HepG2 (cell line): ENCODE measurements around the gene STK40. TPM values are rescaled to one million over a fixed set of nuclear protein-coding genes. Genes with fewer than 3 reads are reported as not detected.
A peak's percentile ranks its signal among the peaks of the same experiment; 100 is the strongest.

Experiments used
- DNMT1 ChIP-seq: sonication (generic); formaldehyde crosslinking; IDR thresholded peaks from 2 replicates; pipeline ENCODE4 v1.5.1; 2020; ENCODE audit warnings: mild to moderate bottlenecking, missing genetic modification reagents
- ETS1 ChIP-seq: sonication (generic); formaldehyde crosslinking; IDR thresholded peaks from 2 replicates; pipeline ENCODE4 v1.4.0; 2020; ENCODE audit warnings: missing genetic modification reagents
- FOXK1 ChIP-seq: sonication (generic); formaldehyde crosslinking; IDR thresholded peaks from 2 replicates; pipeline ENCODE4 v1.4.0; 2020; ENCODE audit warnings: low read depth, missing genetic modification reagents, borderline replicate concordance
- FOXP4 ChIP-seq: sonication (generic); formaldehyde crosslinking; IDR thresholded peaks from 2 replicates; pipeline ENCODE4 v1.4.0; 2020; ENCODE audit warnings: missing genetic modification reagents
- HOXA9 ChIP-seq: sonication (generic); formaldehyde crosslinking; IDR thresholded peaks from 2 replicates; pipeline ENCODE4 v1.8.1; 2022; ENCODE audit warnings: missing genetic modification reagents, mild to moderate bottlenecking, moderate library complexity, borderline replicate concordance
- MAX ChIP-seq: IDR thresholded peaks from 2 replicates; pipeline ENCODE4 v1.6.1; 2012; ENCODE audit warnings: inconsistent platforms
- SIN3B ChIP-seq: fragments of 150-350 bp; IDR thresholded peaks from 2 replicates; pipeline ENCODE4 v1.6.1; 2014; ENCODE audit warnings: low read length
- SMAD3 ChIP-seq: sonication (generic); formaldehyde crosslinking; IDR thresholded peaks from 2 replicates; pipeline ENCODE4 v1.4.0; 2020; ENCODE audit warnings: missing genetic modification reagents
- TOE1 ChIP-seq: sonication (generic); formaldehyde crosslinking; IDR thresholded peaks from 2 replicates; pipeline ENCODE4 v1.4.0; 2020; ENCODE audit warnings: mild to moderate bottlenecking, missing genetic modification reagents
- YEATS4 ChIP-seq: sonication (generic); formaldehyde crosslinking; IDR thresholded peaks from 2 replicates; pipeline ENCODE4 v1.4.0; 2020; ENCODE audit warnings: missing genetic modification reagents, borderline replicate concordance
- ZBTB20 ChIP-seq: sonication (generic); formaldehyde crosslinking; IDR thresholded peaks from 2 replicates; pipeline ENCODE4 v1.8.1; 2023; ENCODE audit warnings: missing genetic modification reagents, low read depth, mild to moderate bottlenecking, borderline replicate concordance
- ZNF256 ChIP-seq: sonication (generic); formaldehyde crosslinking; conservative IDR thresholded peaks from 2 replicates; pipeline ENCODE4 v1.4.0; 2020; ENCODE audit warnings: missing genetic modification reagents
- ZNF550 ChIP-seq: sonication (generic); formaldehyde crosslinking; IDR thresholded peaks from 2 replicates; pipeline ENCODE4 v1.4.0; 2020; ENCODE audit warnings: mild to moderate bottlenecking, missing genetic modification reagents, borderline replicate concordance
- ZNF556 ChIP-seq: sonication (generic); formaldehyde crosslinking; IDR thresholded peaks from 2 replicates; pipeline ENCODE4 v1.4.0; 2020; ENCODE audit warnings: mild to moderate bottlenecking, missing genetic modification reagents, borderline replicate concordance
- ZNF772 ChIP-seq: sonication (generic); formaldehyde crosslinking; IDR thresholded peaks from 2 replicates; pipeline ENCODE4 v1.5.0; 2020; ENCODE audit warnings: mild to moderate bottlenecking, missing genetic modification reagents
- ZNF773 ChIP-seq: sonication (generic); formaldehyde crosslinking; IDR thresholded peaks from 2 replicates; pipeline ENCODE4 v1.4.0; 2020; ENCODE audit warnings: missing genetic modification reagents, borderline replicate concordance
- polyA plus RNA-seq, 8 experiments: library from polyadenylated mRNA; depleted of rRNA in 3 of 8; stranded (reverse) in 7 of 8; unstranded in 1 of 8; fragments of >200 nt; fragmentation: Illumina TruSeq in 4 of 8; extraction: Trizol in 4 of 8; gene quantifications; 2 replicates each; pipeline versions ENCODE4 v1.2.1 to v1.2.3, GENCODE V29; 2011 to 2016; ENCODE audit warnings: low read depth in 4 of 8, missing spikeins in 1 of 8, mixed read lengths in 1 of 8; ENCODE audit not compliant: insufficient read depth in 1 of 8
- total RNA-seq, 5 experiments: library from RNA; depleted of rRNA; stranded (reverse); fragments of >200 nt; fragmentation: Illumina TruSeq; extraction: Trizol; gene quantifications; 2 replicates each; pipeline ENCODE4 v1.2.3, GENCODE V29; 2016; ENCODE audit warnings: low read depth in 1 of 5
- TF ChIP-seq, protein P1 (sequence below): IDR thresholded peaks from 2 replicates; pipeline ENCODE4 v1.6.1; 2016; ENCODE audit warnings: missing genetic modification reagents, missing compliant biosample characterization
- TF ChIP-seq, protein P2 (sequence below): sonication (generic); formaldehyde crosslinking; IDR thresholded peaks from 2 replicates; pipeline ENCODE4 v1.4.0; 2020; ENCODE audit warnings: missing genetic modification reagents
- TF ChIP-seq, protein P3 (sequence below): sonication (generic); formaldehyde crosslinking; IDR thresholded peaks from 2 replicates; pipeline ENCODE4 v1.5.1; 2020; ENCODE audit warnings: missing genetic modification reagents, mild to moderate bottlenecking, borderline replicate concordance

STK40 gene
- total and polyA plus RNA-seq, 2 of the 13 experiments (the other 11 are each of a cell fraction or from before 2014, with no cell fraction given) = 33.8 to 35.1 TPM

- TF ChIP-seq FOXK1 = peak; percentile 75; the same call in 1 of the 2 replicates
- TF ChIP-seq ZNF773 (CRISPR knock-in tag) = no peak; the same call in 1 of the 2 replicates
- TF ChIP-seq TOE1 (CRISPR knock-in tag) = peak; percentile 81; the same call in 1 of the 2 replicates
- no peak for TF ChIP-seq ETS1 (CRISPR knock-in tag)
- TF ChIP-seq YEATS4 (CRISPR knock-in tag) = peak; percentile 65
- TF ChIP-seq ZNF772 = peak; percentile 42; the same call in 1 of the 2 replicates
- TF ChIP-seq SIN3B = no peak
- no peak; the same call in 1 of the 2 replicates for TF ChIP-seq DNMT1 (CRISPR knock-in tag)
- TF ChIP-seq, protein P1, sequence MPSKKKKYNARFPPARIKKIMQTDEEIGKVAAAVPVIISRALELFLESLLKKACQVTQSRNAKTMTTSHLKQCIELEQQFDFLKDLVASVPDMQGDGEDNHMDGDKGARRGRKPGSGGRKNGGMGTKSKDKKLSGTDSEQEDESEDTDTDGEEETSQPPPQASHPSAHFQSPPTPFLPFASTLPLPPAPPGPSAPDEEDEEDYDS (CRISPR knock-in tag) = peak; percentile 98
- TF ChIP-seq, protein P2, sequence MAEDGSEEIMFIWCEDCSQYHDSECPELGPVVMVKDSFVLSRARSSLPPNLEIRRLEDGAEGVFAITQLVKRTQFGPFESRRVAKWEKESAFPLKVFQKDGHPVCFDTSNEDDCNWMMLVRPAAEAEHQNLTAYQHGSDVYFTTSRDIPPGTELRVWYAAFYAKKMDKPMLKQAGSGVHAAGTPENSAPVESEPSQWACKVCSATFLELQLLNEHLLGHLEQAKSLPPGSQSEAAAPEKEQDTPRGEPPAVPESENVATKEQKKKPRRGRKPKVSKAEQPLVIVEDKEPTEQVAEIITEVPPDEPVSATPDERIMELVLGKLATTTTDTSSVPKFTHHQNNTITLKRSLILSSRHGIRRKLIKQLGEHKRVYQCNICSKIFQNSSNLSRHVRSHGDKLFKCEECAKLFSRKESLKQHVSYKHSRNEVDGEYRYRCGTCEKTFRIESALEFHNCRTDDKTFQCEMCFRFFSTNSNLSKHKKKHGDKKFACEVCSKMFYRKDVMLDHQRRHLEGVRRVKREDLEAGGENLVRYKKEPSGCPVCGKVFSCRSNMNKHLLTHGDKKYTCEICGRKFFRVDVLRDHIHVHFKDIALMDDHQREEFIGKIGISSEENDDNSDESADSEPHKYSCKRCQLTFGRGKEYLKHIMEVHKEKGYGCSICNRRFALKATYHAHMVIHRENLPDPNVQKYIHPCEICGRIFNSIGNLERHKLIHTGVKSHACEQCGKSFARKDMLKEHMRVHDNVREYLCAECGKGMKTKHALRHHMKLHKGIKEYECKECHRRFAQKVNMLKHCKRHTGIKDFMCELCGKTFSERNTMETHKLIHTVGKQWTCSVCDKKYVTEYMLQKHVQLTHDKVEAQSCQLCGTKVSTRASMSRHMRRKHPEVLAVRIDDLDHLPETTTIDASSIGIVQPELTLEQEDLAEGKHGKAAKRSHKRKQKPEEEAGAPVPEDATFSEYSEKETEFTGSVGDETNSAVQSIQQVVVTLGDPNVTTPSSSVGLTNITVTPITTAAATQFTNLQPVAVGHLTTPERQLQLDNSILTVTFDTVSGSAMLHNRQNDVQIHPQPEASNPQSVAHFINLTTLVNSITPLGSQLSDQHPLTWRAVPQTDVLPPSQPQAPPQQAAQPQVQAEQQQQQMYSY (CRISPR knock-in tag) = no peak
- peak; percentile 88 for TF ChIP-seq MAX
- TF ChIP-seq ZNF550 (CRISPR knock-in tag) = no peak; the same call in 1 of the 2 replicates
- peak; percentile 39; the same call in 1 of the 2 replicates for TF ChIP-seq ZBTB20 (CRISPR knock-in tag)
- no peak for TF ChIP-seq ZNF556 (CRISPR knock-in tag)
- TF ChIP-seq ZNF256 = no peak
- TF ChIP-seq FOXP4 (CRISPR knock-in tag) = peak; percentile 7; the same call in 1 of the 2 replicates
- TF ChIP-seq SMAD3 (CRISPR knock-in tag) = 0 out of 2 replicates have a peak, but pooled peaks have one; percentile 48
- TF ChIP-seq HOXA9 (CRISPR knock-in tag) = peak; percentile 45; the same call in 1 of the 2 replicates
- TF ChIP-seq, protein P3, sequence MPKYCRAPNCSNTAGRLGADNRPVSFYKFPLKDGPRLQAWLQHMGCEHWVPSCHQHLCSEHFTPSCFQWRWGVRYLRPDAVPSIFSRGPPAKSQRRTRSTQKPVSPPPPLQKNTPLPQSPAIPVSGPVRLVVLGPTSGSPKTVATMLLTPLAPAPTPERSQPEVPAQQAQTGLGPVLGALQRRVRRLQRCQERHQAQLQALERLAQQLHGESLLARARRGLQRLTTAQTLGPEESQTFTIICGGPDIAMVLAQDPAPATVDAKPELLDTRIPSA (CRISPR knock-in tag) = no peak
These were observed 15.3 kb upstream of the STK40 start (continued) for GRCh38 chr1:36400825-36401601.
